ENCODE measurements around the gene PAPPA. TPM values are rescaled to one million over a fixed set of nuclear protein-coding genes. Genes with fewer than 3 reads are reported as not detected.

Gene PAPPA
- total RNA-seq, 4 donors from 2014 or later = 1.0 to 5.0 (median 2.8) TPM

GRCh38 chr9:116251366-116251765 lies 97.8 kb downstream of the PAPPA start:
- DNase-seq = no peak
- Histone ChIP-seq H3K27me3 (no peaks in the 10 kb centered on the region), H3K9me3 (no peaks in the 10 kb centered on the region), H3K4me1 (peaks cover 0 to 3% of the 10 kb centered on the region in 2 donors), H3K27ac (no peak overlapping the region), H3K36me3 (no peaks in the 10 kb centered on the region), H3K4me3 (replicated peaks in 1 of 3) (no peak overlapping the region)
- 72 to 75% methylated on average over 5 of the region's 5 CpGs for WGBS, 2 donors
- no peak for TF ChIP-seq POLR2A (IDR thresholded peaks at IDR 0.05)
- TF ChIP-seq, protein P1, sequence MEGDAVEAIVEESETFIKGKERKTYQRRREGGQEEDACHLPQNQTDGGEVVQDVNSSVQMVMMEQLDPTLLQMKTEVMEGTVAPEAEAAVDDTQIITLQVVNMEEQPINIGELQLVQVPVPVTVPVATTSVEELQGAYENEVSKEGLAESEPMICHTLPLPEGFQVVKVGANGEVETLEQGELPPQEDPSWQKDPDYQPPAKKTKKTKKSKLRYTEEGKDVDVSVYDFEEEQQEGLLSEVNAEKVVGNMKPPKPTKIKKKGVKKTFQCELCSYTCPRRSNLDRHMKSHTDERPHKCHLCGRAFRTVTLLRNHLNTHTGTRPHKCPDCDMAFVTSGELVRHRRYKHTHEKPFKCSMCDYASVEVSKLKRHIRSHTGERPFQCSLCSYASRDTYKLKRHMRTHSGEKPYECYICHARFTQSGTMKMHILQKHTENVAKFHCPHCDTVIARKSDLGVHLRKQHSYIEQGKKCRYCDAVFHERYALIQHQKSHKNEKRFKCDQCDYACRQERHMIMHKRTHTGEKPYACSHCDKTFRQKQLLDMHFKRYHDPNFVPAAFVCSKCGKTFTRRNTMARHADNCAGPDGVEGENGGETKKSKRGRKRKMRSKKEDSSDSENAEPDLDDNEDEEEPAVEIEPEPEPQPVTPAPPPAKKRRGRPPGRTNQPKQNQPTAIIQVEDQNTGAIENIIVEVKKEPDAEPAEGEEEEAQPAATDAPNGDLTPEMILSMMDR (IDR thresholded peaks at IDR 0.05) = no peak
- intact Hi-C loops (cut with DNase I) = no loop called here

- H3K9me3 ChIP-seq = no peaks in the 10 kb centered on the region
- H3K27me3 ChIP-seq = no peaks in the 10 kb centered on the region
- H3K4me1 ChIP-seq = no peaks in the 10 kb centered on the region
- intact Hi-C loops (cut with DNase I) = no loop called here
- 84 to 94% methylated on average over 2 of the region's 2 CpGs for WGBS, 2 donors
- no peak for DNase-seq
- H3K4me3 ChIP-seq (replicated peaks in 1 of 3) = no peak overlapping the region
- H3K27ac ChIP-seq = no peak overlapping the region
- no peaks in the 10 kb centered on the region for H3K36me3 ChIP-seq
- TF ChIP-seq, protein P1 (IDR thresholded peaks at IDR 0.05) = no peak
- TF ChIP-seq POLR2A (IDR thresholded peaks at IDR 0.05) = no peak
These were observed 106.9 kb downstream of the PAPPA start for GRCh38 chr9:116260531-116260930.

DNA sequence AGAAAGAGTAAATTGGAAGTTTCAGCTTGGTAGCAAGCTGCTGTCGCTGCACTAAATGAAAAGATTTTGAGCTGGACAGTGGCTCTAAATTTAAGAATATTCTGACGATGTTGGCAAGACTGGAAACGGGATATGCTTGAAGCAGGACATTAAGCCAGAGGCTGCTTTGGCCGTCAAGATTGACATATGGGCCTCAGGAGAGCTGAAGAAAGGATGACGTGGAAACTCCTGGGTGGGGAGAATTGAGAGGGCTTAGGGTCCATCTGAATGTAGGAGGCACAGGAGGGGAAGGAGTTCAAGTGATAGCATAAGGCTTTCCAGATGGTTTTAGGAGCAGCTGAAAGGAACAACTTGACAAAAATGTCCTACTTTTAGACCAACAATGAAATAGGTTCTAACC lies 108.9 kb downstream of the PAPPA start:
- Histone ChIP-seq H3K4me3 (replicated peaks in 1 of 3) (no peak overlapping the region), H3K36me3 (no peaks in the 10 kb centered on the region), H3K9me3 (no peaks in the 10 kb centered on the region), H3K27me3 (no peaks in the 10 kb centered on the region), H3K4me1 (no peaks in the 10 kb centered on the region), H3K27ac (no peak overlapping the region)
- intact Hi-C loops (cut with DNase I) = no loop called here
- WGBS, 2 donors = 63 to 75% methylated on average over 5 of the region's 5 CpGs
- TF ChIP-seq, protein P1 (IDR thresholded peaks at IDR 0.05) = no peak
- no peak for TF ChIP-seq POLR2A (IDR thresholded peaks at IDR 0.05)
- no peak for DNase-seq

DNA sequence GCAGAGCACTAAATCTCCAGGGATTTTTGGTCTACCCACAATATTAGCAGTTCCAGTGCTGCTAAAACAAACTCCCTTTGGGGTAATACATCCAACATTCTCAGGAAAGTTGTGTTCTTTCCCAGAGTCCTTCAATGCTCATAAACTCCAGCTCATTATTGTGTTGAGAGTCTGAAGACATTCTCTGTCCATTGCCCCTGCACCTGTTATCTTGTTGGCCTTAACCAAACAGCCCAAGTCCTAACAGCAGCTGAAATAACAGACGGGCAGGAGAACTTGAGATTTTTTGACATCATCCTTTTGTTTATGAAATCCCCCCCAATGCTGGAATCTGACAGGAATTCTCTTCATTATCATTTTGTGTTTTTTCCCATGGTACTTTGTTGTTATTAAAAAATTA lies 110.8 kb downstream of the PAPPA start:
- no peak overlapping the region for H3K27ac ChIP-seq
- no peaks in the 10 kb centered on the region for H3K9me3 ChIP-seq
- no peak for DNase-seq
- H3K36me3 ChIP-seq = no peaks in the 10 kb centered on the region
- intact Hi-C loops (cut with DNase I) = no loop called here
- no peak for TF ChIP-seq POLR2A (IDR thresholded peaks at IDR 0.05)
- TF ChIP-seq, protein P1 (IDR thresholded peaks at IDR 0.05) = no peak
- no peak overlapping the region for H3K4me3 ChIP-seq (replicated peaks in 1 of 3)
- H3K4me1 ChIP-seq = no peaks in the 10 kb centered on the region
- WGBS, 2 donors = 54 to 67% methylated on average over 1 of the region's 1 CpG
- H3K27me3 ChIP-seq = no peaks in the 10 kb centered on the region

DNA sequence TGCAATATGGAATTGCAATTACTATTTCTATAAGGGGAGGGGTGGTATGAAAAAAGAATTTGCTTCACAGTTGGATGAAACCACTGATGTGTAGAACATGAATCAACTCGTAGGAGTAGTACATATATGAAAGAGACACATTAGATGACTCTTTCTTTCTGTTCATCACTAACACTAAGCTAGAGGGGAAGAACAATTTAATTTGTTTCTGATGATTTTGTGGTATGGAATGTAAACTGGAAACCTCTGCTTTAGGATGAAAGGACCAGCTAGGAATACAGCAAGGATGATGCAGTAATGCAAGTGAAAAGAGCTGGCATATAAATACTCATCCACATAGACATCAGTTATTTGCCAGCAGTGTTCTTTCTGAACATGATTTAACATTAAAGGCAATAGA lies 113.4 kb downstream of the PAPPA start:
- H3K9me3 ChIP-seq = no peaks in the 10 kb centered on the region
- no peak for DNase-seq
- H3K4me1 ChIP-seq = no peaks in the 10 kb centered on the region
- H3K27ac ChIP-seq = no peak overlapping the region
- intact Hi-C loops (cut with DNase I) = no loop called here
- WGBS, 2 donors = 82 to 83% methylated on average over 1 of the region's 1 CpG
- no peaks in the 10 kb centered on the region for H3K36me3 ChIP-seq
- no peak overlapping the region for H3K4me3 ChIP-seq (replicated peaks in 1 of 3)
- no peaks in the 10 kb centered on the region for H3K27me3 ChIP-seq
- TF ChIP-seq POLR2A (IDR thresholded peaks at IDR 0.05) = no peak
- TF ChIP-seq, protein P1 (IDR thresholded peaks at IDR 0.05) = no peak
